Measurements from ENCODE around the gene WNK1.
"Not testable (repeated sequence)": the region's sequence is repeated elsewhere in the genome, so short reads cannot be mapped to it uniquely, and the experiment has no call there.

The WNK1 gene

GRCh38 chr12:779745-780734 lies 27.7 kb downstream of the WNK1 start:
- no peak for DNase-seq (ENCODE audit: low read depth, low spot score)

- DNase-seq (ENCODE audit: low read depth, low spot score) = no peak
These were observed 28.5 kb downstream of the WNK1 start for GRCh38 chr12:780750-781379.

- DNase-seq (ENCODE audit: low read depth, low spot score) = no peak
These were observed 33.3 kb downstream of the WNK1 start for GRCh38 chr12:785706-786105.

GRCh38 chr12:788288-788687 lies 35.9 kb downstream of the WNK1 start:
- DNase-seq (ENCODE audit: low read depth, low spot score) = no peak

- not testable (repeated sequence) for DNase-seq (ENCODE audit: low read depth, low spot score)
These were observed 36.4 kb downstream of the WNK1 start for GRCh38 chr12:788762-789161.

GRCh38 chr12:789852-790563 lies 37.6 kb downstream of the WNK1 start:
- no peak for DNase-seq (ENCODE audit: low read depth, low spot score)

- no peak for DNase-seq (ENCODE audit: low read depth, low spot score)
These were observed 38.2 kb downstream of the WNK1 start for GRCh38 chr12:790608-791007.

GRCh38 chr12:793037-793436 lies 40.7 kb downstream of the WNK1 start:
- DNase-seq (ENCODE audit: low read depth, low spot score) = no peak

GRCh38 chr12:793711-794110 lies 41.3 kb downstream of the WNK1 start:
- DNase-seq (ENCODE audit: low read depth, low spot score) = no peak

GRCh38 chr12:795305-795704 lies 42.9 kb downstream of the WNK1 start:
- peak; percentile 50 for DNase-seq (ENCODE audit: low read depth, low spot score)

- DNase-seq (ENCODE audit: low read depth, low spot score) = no peak
These were observed 48.0 kb downstream of the WNK1 start for GRCh38 chr12:800401-800800.

GRCh38 chr12:802242-803120 lies 50.1 kb downstream of the WNK1 start:
- no peak for DNase-seq (ENCODE audit: low read depth, low spot score)

- no peak for DNase-seq (ENCODE audit: low read depth, low spot score)
These were observed 52.7 kb downstream of the WNK1 start for GRCh38 chr12:805022-805632.

GRCh38 chr12:806200-806791 lies 53.9 kb downstream of the WNK1 start:
- no peak for DNase-seq (ENCODE audit: low read depth, low spot score)

GRCh38 chr12:807041-807735 lies 54.8 kb downstream of the WNK1 start:
- DNase-seq (ENCODE audit: low read depth, low spot score) = no peak

- DNase-seq (ENCODE audit: low read depth, low spot score) = no peak
These were observed 57.7 kb downstream of the WNK1 start for GRCh38 chr12:810116-810515.

- peak; percentile 12 for DNase-seq (ENCODE audit: low read depth, low spot score)
These were observed 58.5 kb downstream of the WNK1 start for GRCh38 chr12:810671-811415.

GRCh38 chr12:812950-813349 lies 60.6 kb downstream of the WNK1 start:
- no peak for DNase-seq (ENCODE audit: low read depth, low spot score)

- not testable (repeated sequence) for DNase-seq (ENCODE audit: low read depth, low spot score)
These were observed 65.1 kb downstream of the WNK1 start for GRCh38 chr12:817456-817855.

All from activated naive CD8-positive, alpha-beta T cell treated with anti-CD3 and anti-CD28 coated beads, Interleukin-2, amount 50 U/mL, for 16 hours (primary cell).